ENCODE data around the gene NUP62.
"Not testable (repeated sequence)": the region's sequence is repeated elsewhere in the genome, so short reads cannot be mapped to it uniquely, and the experiment has no call there.

NUP62 gene

DNA sequence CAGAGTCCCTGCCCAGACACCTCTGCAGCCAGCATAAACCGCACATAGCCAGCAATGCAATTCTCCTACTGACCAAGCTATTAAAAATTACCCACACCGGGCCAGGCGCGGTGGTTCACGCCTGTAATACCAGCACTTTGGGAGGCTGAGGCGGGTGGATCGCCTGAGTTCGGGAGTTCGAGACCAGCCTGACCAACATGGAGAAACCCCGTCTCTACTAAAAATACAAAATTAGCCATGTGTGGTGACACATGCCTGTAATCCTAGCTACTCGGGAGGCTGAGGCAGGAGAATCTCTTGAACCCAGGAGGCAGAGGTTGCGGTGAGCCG lies 4.5 kb downstream of the NUP62 start:
- DNase-seq (ENCODE audit: low spot score) = not testable (repeated sequence)

DNA sequence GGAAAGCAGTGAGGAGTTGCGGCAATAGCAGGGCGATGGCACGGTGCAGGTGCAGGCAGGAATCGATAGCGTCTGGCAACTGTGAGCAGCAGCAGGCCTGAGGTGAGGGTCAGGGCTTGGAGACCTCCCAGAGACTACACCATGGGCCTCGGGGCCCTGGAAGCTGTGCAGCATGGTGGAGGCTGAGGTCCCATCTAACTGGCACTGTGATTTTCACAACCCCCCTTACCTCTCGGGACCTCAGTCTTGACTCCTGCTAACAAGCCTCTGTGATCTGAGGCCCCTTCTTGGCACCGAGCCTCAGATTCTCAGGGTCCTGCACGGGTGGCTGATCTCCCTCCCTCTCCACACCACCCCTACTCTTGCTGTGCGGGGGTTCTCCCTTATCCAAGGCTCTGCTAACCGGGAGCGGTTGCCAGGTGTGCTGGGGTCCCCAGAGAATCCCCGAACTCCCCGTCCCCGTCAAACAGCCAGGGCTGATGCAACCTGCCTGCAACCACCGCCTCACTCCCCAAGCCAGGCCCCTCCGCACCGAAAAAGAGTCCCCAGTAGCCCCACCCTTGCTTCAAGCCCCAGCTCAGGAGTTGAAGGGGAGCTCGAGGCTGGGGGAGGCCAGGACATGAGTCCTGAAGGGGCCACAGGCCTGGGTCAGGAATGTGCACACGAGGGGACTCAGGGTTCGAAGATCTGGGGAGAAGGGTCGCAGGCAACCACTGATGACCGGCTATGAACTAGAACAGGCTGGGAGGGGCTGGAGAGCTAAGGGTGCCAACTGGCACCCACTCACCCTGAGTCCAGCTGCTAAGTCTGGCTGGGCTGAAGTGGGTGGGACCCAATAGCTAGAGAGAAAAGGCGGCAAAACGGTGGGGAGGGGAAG lies 5.1 kb downstream of the NUP62 start:
- DNase-seq (ENCODE audit: low spot score) = no peak

GRCh38 chr19:49923055-49924003 lies 6.0 kb downstream of the NUP62 start:
- DNase-seq (ENCODE audit: low spot score) = no peak

DNA sequence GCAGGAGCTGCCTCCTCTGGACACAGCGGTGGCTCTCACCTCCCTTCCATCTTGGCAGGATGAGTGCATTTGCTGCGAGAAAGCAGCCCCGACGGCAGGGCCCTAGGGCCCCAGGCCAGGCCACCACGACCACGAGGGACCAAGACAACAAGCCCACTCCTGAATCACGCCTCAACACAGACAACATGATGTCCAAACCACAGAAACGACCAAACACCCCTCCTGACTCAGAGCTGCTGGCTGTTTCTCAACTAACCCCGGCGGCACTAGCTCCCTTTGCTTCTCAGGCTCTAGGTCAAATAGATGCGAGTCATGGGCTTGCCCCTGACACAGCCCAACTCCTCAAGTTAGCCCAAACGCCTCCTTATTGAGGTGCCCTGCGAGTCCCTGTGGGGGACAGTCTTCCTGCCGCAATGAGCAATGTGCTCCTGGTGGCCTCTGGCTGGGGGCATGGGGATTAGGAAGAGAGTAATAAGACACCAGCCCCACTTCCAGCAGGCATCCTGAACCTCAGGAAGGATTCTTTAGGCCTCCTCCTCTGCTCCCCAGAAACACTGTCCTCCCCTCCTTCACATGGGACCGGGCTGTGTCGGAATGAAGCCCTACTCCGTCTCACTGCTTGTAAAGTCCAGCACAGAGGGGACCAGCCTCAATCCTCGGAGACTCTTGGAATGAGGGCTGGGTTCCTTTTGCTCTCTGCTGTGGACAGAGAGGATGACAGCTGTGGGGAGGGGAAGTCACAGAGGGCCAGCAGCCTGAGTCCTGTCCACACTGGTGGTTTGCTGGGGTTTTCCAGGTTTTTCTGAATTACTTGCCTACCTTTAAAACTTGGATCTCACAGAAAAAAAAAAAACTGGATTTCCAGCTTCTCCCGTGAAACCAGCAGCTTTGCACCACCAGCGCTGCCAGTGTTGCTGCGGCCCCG lies 7.2 kb downstream of the NUP62 start:
- no peak for DNase-seq (ENCODE audit: low spot score)

GRCh38 chr19:49920624-49921363 lies 8.5 kb downstream of the NUP62 start:
- no peak for DNase-seq (ENCODE audit: low spot score)

DNA sequence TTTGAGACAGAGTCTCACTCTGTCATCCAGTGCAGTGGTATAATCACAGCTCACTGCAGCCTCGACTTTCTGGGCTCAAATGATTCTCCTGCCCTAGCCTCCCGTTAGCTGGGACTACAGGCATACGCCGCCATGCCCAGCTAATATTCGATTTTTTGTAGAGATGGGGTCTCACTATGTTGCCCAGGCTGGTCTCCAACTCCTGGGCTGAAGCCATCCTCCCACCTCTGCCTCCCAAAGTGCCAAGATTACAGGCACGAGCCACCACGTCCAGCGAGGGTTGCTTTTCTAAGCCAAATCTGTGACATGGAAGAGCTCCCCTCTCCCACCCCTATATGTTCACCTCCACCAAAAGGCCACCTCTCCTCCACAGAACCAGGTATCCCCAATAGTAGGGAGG lies 11.2 kb downstream of the NUP62 start:
- no peak for DNase-seq (ENCODE audit: low spot score)

- DNase-seq (ENCODE audit: low spot score) = no peak
Observed at GRCh38 chr19:49916839-49917733, 12.2 kb downstream of the NUP62 start.

DNA sequence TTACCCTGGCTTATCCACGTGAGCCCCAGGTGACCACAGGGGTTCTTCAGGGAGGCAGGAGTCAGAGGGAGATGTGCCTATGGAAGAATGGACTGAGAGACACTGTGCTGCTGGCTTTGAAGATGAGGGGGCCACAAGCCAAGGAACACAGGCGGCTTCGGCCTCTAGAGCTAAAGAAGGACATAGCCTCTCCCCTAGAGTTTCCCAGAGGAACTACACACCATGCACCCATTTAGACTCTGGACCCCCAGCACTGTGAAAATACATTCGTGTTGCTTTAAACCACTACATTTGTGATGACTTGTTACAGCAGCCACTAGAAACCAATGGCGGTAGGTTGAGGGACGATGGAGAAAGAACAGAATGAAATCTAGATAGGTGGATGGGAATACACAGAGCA lies 14.0 kb downstream of the NUP62 start:
- DNase-seq (ENCODE audit: low spot score) = no peak

GRCh38 chr19:49913720-49914119 lies 15.6 kb downstream of the NUP62 start:
- DNase-seq (ENCODE audit: low spot score) = no peak

- DNase-seq (ENCODE audit: low spot score) = no peak
Observed at GRCh38 chr19:49912965-49913685, 16.2 kb downstream of the NUP62 start.

DNA sequence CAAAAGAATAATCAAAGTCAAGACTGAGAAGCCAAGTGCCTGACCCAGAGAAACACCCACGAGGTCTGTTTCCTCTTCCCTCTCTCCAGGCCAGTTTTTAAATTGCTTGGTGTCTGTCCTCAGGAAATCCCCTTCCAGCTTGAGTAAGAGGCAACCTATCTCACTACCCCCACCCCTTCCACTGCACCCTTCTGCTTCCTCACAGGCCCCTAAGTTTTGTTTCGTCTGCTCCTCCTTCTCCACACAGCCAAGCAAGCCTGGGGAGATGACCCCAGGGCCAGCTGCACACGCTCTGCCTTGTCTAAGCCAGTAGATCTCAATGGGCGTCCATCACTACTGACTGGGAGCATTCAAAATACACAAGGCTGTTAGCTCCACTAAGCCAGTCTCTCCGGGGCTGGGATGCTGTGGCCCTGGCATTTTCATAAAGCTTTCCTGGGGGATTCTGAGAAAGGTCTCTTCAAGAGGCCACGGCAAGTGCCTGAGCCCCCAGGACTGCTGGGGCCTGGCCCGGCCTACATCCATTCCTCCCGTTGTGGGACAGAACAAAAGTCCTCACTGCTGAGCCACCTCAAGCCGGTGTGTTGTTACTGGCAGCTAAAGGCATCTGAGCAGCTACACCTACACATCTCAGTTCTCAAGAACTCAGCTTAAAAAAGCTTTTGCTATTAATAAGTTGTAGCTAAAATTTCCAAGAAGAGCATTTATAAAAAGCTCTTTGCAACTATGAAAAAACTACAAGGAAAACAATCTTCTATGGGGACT lies 17.7 kb downstream of the NUP62 start:
- DNase-seq (ENCODE audit: low spot score) = no peak

DNA sequence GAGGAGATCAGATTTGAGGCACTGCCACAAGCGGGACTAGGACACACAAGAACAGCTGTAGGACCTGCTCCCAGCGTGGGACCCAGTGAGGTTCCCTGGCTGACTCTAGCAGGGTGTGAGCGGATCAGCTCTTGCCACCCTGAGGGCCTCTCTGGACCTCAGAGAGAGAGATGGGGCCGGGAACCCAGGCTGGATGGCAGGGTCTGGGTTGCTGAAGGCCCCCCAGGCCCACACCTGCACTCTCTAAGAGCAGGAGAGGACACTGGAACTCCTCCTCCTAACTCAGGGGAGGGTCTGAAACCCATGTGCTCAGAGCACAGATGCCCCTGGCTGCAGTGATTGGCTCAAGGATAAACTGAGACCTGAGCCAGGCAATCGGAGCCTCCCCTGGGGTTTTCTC lies 19.1 kb downstream of the NUP62 start:
- DNase-seq (ENCODE audit: low spot score) = no peak

DNA sequence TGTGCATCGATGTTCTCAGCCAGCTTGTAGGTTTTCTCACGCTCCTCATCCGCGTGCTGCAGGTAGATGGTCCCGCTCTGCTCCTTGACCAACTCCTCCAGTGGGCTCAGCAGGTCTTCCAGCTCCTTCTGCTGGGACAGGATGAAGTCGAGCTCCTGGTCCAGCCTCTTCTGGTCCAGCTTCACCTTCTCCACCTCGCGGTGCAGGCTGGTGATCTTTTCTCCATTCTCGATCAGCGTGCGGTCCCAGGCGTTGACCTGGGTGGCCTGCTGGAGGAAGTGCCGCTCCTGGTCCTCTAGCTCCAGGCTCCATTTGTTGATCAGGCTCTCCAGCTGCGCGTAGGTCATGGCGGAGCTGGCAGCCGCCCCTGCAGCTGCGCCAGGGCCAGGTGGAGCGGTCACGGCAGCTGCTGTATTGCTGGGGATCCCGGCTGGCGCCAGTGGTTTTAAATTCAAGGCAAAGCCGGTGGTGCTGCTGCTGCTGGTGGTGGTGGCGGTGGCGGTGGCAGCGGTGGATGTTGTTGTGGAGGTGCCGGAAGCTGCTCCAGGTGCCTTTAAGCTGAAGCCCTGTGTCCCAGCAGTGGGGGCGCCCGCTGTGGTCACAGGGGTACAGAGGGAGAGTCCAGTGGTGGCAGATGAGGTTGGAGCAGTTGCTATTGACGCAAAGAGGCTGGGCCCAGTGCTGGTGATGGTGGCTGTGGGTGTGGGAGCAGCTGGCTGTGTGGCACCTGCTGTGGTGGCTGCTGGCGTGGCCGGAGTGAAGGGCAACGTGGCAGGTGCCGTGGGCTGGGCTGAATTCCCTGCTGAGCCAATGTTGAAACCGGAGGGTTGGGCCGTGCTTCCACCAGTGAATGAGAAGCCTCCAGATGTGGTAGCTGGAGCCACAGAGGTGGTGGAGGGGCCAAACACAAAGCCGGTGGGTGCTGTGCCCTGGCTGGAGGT lies 20.6 kb downstream of the NUP62 start:
- no peak for DNase-seq (ENCODE audit: low spot score)

DNA sequence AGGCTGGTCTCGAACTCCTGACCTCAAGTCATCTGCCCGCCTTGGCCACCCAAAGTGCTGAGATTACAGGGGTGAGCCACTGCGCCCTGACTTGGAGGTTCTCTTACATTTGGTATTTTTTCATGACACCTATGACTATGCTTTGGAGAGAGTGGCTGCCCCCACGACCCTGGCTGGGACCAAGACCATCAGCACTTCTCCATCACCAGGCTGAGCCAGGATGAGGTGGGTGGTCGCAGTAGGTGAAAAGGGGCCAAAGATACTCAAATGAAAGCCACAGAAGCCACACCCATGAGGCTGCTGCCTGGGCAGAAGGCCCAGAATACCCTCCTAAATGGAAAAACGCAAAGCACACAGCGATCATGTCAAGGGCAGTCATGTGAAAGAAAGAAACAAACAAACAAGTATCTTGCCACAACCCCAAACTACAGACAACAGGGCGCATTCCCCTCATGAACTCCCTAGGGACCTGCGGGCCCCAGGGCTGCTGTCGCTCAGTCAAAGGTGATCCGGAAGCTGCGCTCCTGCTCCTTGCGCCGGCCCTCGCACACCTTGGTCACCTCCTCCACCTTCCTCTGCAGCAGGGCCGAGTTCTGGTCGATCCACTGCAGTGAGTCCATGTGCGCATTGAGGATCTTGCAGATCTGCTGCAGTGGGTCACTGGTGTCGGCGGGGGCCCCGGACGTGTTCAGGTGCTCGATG lies 21.4 kb downstream of the NUP62 start:
- no peak for DNase-seq (ENCODE audit: low spot score)

DNA sequence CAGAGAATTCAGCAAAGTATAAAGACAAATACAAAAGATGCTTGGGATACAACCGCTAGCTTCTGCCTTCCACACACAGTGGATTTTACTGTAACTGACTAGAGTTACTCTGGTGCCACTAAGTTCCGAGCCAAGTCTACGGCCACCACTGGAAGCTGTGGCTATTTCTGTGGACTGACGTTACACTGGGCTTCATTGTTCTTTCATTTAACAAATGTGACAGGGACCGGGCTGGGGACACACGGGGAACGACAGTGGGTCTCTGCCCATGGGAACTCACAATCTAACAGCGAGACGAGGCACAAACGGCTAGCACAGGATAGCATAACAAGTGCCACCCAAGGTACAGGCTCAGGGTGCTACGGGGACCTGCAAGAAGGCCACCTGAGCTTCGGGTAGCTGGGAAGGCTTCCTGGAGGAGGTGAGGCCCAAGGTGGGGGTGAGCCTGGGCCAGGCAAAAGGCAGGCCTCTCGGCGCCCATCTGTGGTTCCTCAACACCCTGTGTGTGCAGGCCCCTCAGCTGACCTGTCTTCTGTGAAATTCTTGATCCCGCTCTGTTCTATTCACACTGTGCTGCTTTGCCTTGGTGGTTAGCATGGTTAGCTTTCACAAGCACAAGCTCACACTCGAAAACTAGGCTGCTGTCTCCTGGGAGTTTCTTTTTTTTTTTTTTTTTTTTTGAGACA lies 22.3 kb downstream of the NUP62 start:
- no peak for DNase-seq (ENCODE audit: low spot score)

GRCh38 chr19:49904136-49904535 lies 25.2 kb downstream of the NUP62 start:
- DNase-seq (ENCODE audit: low spot score) = no peak
